ENCODE measurements around the gene PCSK4. TPM values are rescaled to one million over a fixed set of nuclear protein-coding genes. Genes with fewer than 3 reads are reported as not detected.
A peak's percentile ranks its signal among the peaks of the same experiment; 100 is the strongest.

Gene PCSK4
- total and polyA plus RNA-seq, 2 of the 13 experiments (the other 11 are each of a cell fraction or from before 2014, with no cell fraction given): 2.0 to 2.7 TPM

GRCh38 chr19:1512671-1513498, 22.7 kb upstream of the PCSK4 start, which contains the start of gene ADAMTSL5:
TSS of gene ADAMTSL5 (minus strand) at chr19:1513019. CDS start at chr19:1510943, 2,076 bp downstream.
- H3K27ac ChIP-seq (ENCODE audit: extremely low read length, insufficient read depth, low read length): no peak within 1 kb of the TSS
- DNase-seq (ENCODE audit: low spot score): peak; percentile 40
- CTCF ChIA-PET (ENCODE audit: low intra/inter-chr PET ratio, low total read pairs): interaction anchor here (1.3 to 2.1 kb wide), 3 partner anchors 10 to 75 kb away, joined by 4 to 8 read pairs (median 5); partner anchors contain the start of gene RPS15
- TF ChIP-seq SETDB1 (CRISPR knock-in tag; IDR thresholded peaks at IDR 0.05; ENCODE audit: borderline replicate concordance): no peak
- 0 out of 2 replicates have a peak, but pooled peaks have one; percentile 40 for TF ChIP-seq ZNF761 (CRISPR knock-in tag; conservative IDR thresholded peaks at IDR 0.05)
- TF ChIP-seq ZMYM3 (CRISPR knock-in tag; IDR thresholded peaks at IDR 0.05): peak; percentile 99
- no peak for TF ChIP-seq GFI1 (CRISPR knock-in tag; IDR thresholded peaks at IDR 0.05; ENCODE audit: borderline replicate concordance)
- TF ChIP-seq POLR2AphosphoS5 (IDR thresholded peaks at IDR 0.05; ENCODE audit: low read depth, low read length): no peak
- no peak for TF ChIP-seq SMC3 (IDR thresholded peaks at IDR 0.05; ENCODE audit: low read length)
- no peak for TF ChIP-seq HNRNPK (IDR thresholded peaks at IDR 0.05; ENCODE audit: low read depth, low read length, poor library complexity, severe bottlenecking)
- TF ChIP-seq PAXIP1 (CRISPR knock-in tag; conservative IDR thresholded peaks at IDR 0.05): 0 out of 2 replicates have a peak, but pooled peaks have one; percentile 11
- peak; percentile 54; the same call in 1 of the 2 replicates for TF ChIP-seq THAP7 (CRISPR knock-in tag; IDR thresholded peaks at IDR 0.05)
- TF ChIP-seq KDM1A (CRISPR knock-in tag; IDR thresholded peaks at IDR 0.05): peak; percentile 99
- TF ChIP-seq ZNF597 (CRISPR knock-in tag; IDR thresholded peaks at IDR 0.05): no peak
- TF ChIP-seq MEIS1 (CRISPR knock-in tag; IDR thresholded peaks at IDR 0.05; ENCODE audit: borderline replicate concordance): no peak
- no peak for TF ChIP-seq ZSCAN30 (CRISPR knock-in tag; IDR thresholded peaks at IDR 0.05)
- peak; percentile 51; the same call in 1 of the 2 replicates for TF ChIP-seq STAG1 (CRISPR knock-in tag; IDR thresholded peaks at IDR 0.05)
- peak; percentile 38 for TF ChIP-seq PTBP1 (IDR thresholded peaks at IDR 0.05; ENCODE audit: low read depth, low read length, poor library complexity, severe bottlenecking)
- peak; percentile 47; the same call in 1 of the 2 replicates for TF ChIP-seq CTCF (CRISPR knock-in tag; IDR thresholded peaks at IDR 0.05)

More at GRCh38 chr19:1512671-1513498, 22.7 kb upstream of the PCSK4 start, which contains the start of gene ADAMTSL5:
- Histone ChIP-seq H3K9ac (ENCODE audit: insufficient read depth, low read depth, low read length) (peak within 1 kb of the TSS; percentile 43), H4K20me1 (ENCODE audit: insufficient read depth, low read length) (no peaks in the 10 kb centered on the region), H3K4me2 (ENCODE audit: low read depth, low read length) (peak within 1 kb of the TSS; percentile 75), H2AFZ (ENCODE audit: low read length) (no peak within 1 kb of the TSS), H3K27me3 (ENCODE audit: control insufficient read depth in 1 of 2, insufficient read depth in 2 of 2, low read length in 2 of 2) (peaks cover 0 to 9% of the 10 kb centered on the region in 2 experiments; a peak in 2 of 5 replicates), H3K36me3 (replicated peaks in 1 of 2; ENCODE audit: control insufficient read depth in 1 of 2, insufficient read depth in 2 of 2, low read length in 2 of 2) (no peaks in the 10 kb centered on the region), H3K9me3 (ENCODE audit: low read length) (no peaks in the 10 kb centered on the region), H3K79me2 (ENCODE audit: insufficient read depth, low read length) (no peaks in the 10 kb centered on the region), H3K4me3 (replicated peaks in 1 of 3; ENCODE audit: insufficient read depth in 1 of 3, low read depth in 2 of 3, low read length in 3 of 3) (peak within 1 kb of the TSS; percentile 50 to 73 (median 71); a peak in 5 of 6 replicates), H3K4me1 (ENCODE audit: insufficient read depth, low read length) (peaks cover 34% of the 10 kb centered on the region)
- POLR2A ChIA-PET: no interaction called here
- ATAC-seq: peak; percentile 65
- intact Hi-C loops (cut with micrococcal nuclease; ENCODE audit: unreplicated experiment): no loop called here
- no peak for FAIRE-seq
- BruUV-seq (replicated peaks): no TSS peak
- WGBS (ENCODE audit: low lambda C conversion rate): 16% methylated on average over 4 of the region's 78 CpGs
- in situ Hi-C loops (cut with HindIII; ENCODE audit: extremely low pct_ligation_motif_present, low pct_unique_long_range_greater_than_20kb): loop anchor here (5.0 kb wide), 1 partner anchor 56 kb away; no protein-coding TSS in a partner anchor

All from HepG2 (cell line).